ENCODE measurements around the gene FOXC2. TPM values are rescaled to one million over a fixed set of nuclear protein-coding genes. Genes with fewer than 3 reads are reported as not detected.

The FOXC2 gene
- total and polyA plus RNA-seq, 2 donors (not counting 1 experiment from before 2014, with no cell fraction given) = not detected

GRCh38 chr16:86520317-86521210 lies 46.1 kb upstream of the FOXC2 start:
- no peaks in the 10 kb centered on the region for H3K9me3 Mint-ChIP-seq (ENCODE audit: insufficient read depth)
- Histone ChIP-seq H3K27me3 (replicated peaks in 1 of 4; ENCODE audit: control extremely low read depth in 1 of 4, control insufficient read depth in 3 of 4, insufficient read depth in 4 of 4, low read length in 3 of 4) (peaks cover 0 to 67% (median 29%) of the 10 kb centered on the region in 4 experiments), H3K79me2 (ENCODE audit: control insufficient read depth, insufficient read depth, low read length) (no peaks in the 10 kb centered on the region), H3K4me1 (ENCODE audit: control insufficient read depth in 2 of 2, insufficient read depth in 2 of 2, low read length in 2 of 2) (peaks cover 7 to 14% of the 10 kb centered on the region in 2 donors), H3K36me3 (replicated peaks in 1 of 2; ENCODE audit: control extremely low read depth in 1 of 2, control insufficient read depth in 1 of 2, extremely low read depth in 1 of 2, insufficient read depth in 2 of 2, low read length in 1 of 2) (no peaks in the 10 kb centered on the region), H4K20me1 (ENCODE audit: control insufficient read depth, insufficient read depth, low read length, poor library complexity, severe bottlenecking) (no peaks in the 10 kb centered on the region), H3K27ac (ENCODE audit: low read length in 2 of 2) (no peak overlapping the region), H3K9ac (ENCODE audit: low read length) (no peak overlapping the region), H3K4me3 (ENCODE audit: control extremely low read depth in 1 of 5, extremely low read depth in 1 of 5, insufficient read depth in 1 of 5, low read depth in 2 of 5, low read length in 4 of 5) (no peak overlapping the region), H3K9me3 (ENCODE audit: control extremely low read depth in 1 of 3, control insufficient read depth in 2 of 3, insufficient read depth in 1 of 3, low read length in 2 of 3) (peaks cover 0 to 9% (median 0%) of the 10 kb centered on the region in 3 donors), H3K4me2 (replicated peaks; ENCODE audit: low read depth, low read length, poor library complexity, severe bottlenecking) (peak overlapping the region; percentile 45), H2AFZ (ENCODE audit: insufficient read depth, low read depth, low read length, poor library complexity, severe bottlenecking) (peak overlapping the region; percentile 14)
- ChIA-PET CTCF (interaction anchor here (0.7 to 5.9 kb wide), 5 partner anchors 9 to 700 kb away, joined by 3 to 59 read pairs (median 4); no protein-coding TSS in a partner anchor), POLR2A (no interaction called here)
- H3K27me3 Mint-ChIP-seq = peaks cover 45% of the 10 kb centered on the region
- ATAC-seq (ENCODE audit: low read depth) (no peak), DNase-seq (no peak)
- TF ChIP-seq CTCF (IDR thresholded peaks at IDR 0.05) (peak; percentile 63), EZH2 (IDR thresholded peaks at IDR 0.05; ENCODE audit: borderline replicate concordance, insufficient read depth, low read depth, low read length, poor library complexity, severe bottlenecking) (no peak)
- no peak overlapping the region for H3K4me3 Mint-ChIP-seq
- 66% methylated on average over 16 of the region's 30 CpGs for WGBS (ENCODE audit: insufficient coverage)
- no peak overlapping the region for H3K27ac Mint-ChIP-seq
- intact Hi-C loops (cut with micrococcal nuclease) = loop anchor here (1.0 to 5.0 kb wide), 3 partner anchors 178 to 699 kb away; no protein-coding TSS in a partner anchor
- H3K4me1 Mint-ChIP-seq = peaks cover 8% of the 10 kb centered on the region
